ENCODE data around the gene IQSEC1.

IQSEC1 gene

GRCh38 chr3:13013994-13014754 lies 59.1 kb downstream of the IQSEC1 start:
- peak; percentile 61 for DNase-seq

DNA sequence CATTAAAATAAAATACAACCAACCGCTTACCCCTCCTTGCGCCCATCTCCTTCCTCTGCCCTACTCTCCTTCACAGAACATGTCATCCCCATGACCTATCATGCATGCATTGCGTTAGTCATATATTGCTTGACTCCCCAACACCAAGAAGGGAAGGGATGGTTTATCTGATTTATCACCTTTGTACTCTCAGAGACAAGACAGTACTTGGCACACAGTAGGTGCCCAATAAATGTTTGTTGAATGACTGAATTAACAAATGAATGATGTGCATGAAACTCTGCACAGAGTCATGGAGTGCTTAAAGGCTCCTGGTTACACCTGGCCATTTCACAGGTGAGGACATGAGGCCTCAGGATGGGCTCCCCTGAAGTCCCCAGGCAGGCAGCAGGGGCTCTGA lies 59.7 kb downstream of the IQSEC1 start:
- no peak for DNase-seq

DNA sequence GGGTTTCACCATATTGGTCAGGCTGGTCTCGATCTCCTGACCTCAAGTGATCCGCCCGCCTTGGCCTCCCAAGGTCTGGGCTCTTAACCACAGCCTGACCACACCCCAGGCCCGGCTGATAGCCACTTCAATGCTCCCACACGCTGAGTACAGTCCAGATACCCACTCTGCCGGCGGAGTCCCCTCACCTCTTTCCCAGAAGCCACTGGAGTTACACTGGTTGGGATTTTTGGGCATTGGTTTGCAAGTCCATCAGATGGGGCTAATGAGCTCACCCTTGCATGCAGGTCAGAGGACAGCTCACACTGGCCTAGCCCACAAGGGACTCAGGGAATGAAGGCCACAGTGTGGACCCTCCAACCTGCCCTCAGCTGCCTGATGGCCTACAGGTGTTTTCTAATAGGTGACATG lies 60.1 kb downstream of the IQSEC1 start:
- DNase-seq, result no peak

DNA sequence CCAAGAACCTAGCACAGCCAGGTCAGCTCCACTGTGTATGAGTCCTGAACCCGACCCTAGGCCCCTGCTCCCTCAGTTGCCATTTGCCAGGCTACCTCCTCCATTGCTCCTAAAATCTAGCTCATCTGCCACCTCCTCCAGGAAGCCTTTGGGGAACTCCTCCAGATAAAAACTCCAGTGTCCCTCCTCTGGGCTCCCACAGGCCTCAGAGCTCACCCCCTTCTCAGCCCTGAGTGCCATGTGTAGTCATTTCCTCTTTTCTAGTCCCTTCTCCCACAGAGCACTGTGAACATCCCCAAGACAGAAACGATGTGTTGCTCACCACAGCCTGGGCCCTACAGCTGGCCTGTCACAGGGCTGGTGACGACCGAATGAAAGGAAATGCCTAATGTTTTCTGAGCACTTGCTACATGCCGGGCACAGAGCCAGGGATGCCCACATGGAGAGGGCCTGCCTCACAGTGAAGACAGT lies 61.0 kb downstream of the IQSEC1 start:
- DNase-seq, result peak; percentile 64

- peak; percentile 86 for DNase-seq
Observed at GRCh38 chr3:13011573-13012220, 61.5 kb downstream of the IQSEC1 start.

DNA sequence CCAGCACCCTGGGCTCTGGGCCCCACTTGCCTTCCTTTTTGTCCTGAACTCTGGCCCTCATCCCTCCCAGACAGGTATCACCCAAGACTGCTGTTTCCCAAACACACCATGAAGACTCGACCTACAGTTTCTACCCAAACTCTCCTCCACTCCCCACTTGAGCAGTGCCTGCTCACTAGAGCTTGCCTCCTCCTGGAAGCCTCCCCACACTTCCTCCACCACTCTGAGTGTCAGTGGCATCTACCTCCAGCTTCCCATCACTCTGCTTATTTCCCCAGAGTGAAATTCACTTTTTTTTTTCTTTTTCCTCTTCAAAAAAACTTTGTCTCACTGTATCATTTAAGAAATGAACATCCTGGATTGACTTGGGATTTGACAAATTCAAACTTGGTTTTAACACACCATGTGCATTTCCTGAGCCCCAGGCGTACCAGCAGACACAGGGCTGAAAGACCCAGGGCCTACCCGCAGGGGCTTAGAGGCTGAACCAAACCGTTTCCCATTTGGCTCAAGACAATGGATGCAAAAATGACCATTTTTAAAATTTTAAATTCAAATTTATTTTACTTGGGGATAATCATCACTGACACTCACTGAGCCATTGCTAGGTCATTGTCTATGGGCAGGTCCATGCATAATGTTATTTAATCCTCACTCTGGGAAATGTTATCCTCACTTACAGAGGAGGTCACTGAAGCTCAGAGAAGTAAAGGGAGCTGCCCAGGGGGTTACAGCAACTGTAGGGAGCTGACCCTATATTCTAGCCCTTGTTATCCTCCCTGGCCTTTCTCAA lies 62.3 kb downstream of the IQSEC1 start:
- DNase-seq, result no peak

- DNase-seq, result no peak
Observed at GRCh38 chr3:13009946-13010315, 63.3 kb downstream of the IQSEC1 start.

DNA sequence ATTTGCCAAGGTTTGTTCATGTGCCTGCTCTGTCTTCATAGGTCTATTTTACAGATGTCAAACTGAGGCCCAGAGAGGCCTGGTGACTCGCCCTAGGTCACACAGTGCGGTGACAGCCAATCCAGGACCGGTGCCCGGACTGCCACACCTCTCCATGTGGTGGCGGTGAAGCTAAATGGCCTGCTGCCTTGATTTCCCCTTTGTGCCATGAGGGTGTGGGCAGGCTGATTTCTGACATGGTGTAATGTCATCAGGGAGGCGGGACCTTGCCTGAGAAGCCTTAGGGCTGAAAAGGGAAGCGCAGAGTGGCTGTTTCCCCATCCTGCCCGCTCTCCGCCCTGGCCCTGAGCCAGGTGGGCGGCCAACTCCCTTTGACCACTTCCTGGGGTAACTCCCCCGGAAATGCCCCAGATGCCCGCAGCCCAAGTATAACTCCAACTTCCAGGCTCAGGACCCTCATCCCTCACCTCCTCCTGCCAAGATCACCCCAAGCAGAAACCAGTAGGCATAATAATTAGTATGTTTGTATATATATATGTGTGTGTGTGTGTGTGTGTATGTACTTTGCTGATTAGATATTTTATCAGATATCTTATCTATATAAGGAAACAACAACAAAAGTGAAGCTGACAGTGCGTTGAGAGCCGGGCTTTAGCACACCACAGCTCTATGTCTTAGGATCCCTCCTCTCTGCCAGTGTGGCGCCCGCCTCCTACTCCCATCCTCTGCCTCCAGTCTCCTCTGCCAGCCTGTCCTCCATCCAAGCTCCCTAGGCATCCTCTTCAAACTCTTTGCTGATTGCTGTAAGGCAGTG lies 63.9 kb downstream of the IQSEC1 start:
- peak; percentile 58 for DNase-seq

- no peak for DNase-seq
Observed at GRCh38 chr3:13008155-13008995, 64.9 kb downstream of the IQSEC1 start.

DNA sequence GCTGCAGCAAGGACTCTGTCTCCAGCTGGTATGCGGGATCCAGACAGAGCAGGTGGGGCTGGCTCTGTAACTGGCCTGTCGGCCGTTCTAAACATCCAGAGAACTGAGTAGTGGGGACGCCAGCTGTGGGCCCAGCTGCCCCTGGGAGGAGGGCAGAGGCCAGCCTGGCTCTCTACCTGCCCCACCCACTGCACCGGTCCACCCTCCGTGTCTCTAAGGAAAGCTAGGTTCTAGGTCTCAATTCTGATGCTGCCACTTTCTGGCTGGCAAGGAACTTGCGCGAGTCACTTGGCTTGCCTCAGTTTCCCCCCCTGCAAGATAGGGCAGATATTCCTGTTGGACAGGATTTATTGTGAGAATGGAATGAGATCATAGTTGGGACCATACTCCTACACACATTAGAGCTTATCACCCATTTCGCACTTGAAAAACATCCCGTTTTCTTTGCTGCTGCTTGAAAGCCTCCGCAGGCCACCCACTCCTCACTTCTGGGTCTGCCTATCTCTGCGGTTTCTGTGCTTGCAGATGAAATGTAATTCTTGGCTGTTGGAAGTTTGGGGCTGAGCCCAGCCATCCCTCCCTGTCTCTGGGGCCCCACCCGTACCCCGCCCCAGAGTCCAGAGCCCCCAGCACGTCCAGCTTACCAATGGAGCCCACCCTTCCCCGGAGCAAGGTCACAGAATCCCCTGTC lies 65.8 kb downstream of the IQSEC1 start:
- DNase-seq, result no peak

DNA sequence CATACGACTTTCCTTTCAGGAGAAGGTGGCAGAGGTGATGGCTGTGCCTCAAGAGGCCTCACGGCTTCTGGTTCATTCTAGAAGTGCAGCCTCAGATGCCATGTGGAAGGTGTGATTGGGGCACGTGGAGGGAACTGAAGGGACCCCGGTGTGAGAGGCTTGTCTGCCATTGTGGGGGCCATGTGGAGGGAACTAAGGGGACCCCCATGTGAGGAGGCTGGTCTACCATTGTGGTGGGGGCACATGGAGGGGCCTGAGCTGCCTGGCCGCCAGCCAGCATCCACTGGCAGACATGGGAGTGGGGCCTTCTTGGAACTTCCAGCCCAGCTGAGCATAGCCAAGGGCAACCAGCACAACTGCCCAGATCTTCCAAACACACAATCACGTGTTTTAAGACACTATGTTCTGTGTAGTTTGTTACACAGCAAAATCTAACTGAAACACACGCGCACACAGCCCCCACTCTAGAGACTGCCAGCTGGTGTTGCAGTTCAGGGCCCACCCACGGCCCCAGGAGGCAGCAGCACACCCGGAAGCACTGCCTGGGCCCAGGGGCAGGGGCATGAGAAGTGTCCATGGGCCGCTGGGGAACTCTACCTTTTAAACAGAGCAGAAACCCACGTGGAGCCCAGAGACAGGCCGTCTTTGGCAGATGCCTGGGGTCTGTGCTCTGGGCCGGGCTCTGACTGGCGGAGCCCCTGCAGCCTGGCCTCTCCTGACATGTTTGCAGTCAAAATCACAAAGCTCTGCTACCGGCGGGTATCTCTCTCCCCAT lies 66.8 kb downstream of the IQSEC1 start:
- no peak for DNase-seq

GRCh38 chr3:13005301-13005700 lies 67.9 kb downstream of the IQSEC1 start:
- no peak for DNase-seq

GRCh38 chr3:13004376-13004775 lies 68.9 kb downstream of the IQSEC1 start:
- DNase-seq, result no peak

DNA sequence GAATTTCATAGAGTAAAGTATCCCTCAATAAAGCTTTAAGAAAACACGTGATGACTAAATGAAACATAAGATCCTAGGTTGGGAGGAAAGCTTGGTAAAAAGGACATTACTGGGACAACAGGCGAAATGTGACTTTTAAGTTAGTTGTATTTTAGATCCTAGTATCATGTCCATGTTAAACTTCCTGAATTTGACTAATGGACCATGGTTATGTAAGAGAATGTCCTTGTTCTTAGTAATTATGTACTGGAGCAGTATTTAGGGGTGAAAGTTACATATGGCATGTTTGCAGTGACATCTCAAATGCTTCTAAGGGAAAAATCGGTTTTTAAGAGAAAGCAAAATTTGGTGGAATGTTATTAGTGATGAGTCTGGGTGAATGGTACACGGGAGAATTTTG lies 69.6 kb downstream of the IQSEC1 start:
- no peak for DNase-seq

DNA sequence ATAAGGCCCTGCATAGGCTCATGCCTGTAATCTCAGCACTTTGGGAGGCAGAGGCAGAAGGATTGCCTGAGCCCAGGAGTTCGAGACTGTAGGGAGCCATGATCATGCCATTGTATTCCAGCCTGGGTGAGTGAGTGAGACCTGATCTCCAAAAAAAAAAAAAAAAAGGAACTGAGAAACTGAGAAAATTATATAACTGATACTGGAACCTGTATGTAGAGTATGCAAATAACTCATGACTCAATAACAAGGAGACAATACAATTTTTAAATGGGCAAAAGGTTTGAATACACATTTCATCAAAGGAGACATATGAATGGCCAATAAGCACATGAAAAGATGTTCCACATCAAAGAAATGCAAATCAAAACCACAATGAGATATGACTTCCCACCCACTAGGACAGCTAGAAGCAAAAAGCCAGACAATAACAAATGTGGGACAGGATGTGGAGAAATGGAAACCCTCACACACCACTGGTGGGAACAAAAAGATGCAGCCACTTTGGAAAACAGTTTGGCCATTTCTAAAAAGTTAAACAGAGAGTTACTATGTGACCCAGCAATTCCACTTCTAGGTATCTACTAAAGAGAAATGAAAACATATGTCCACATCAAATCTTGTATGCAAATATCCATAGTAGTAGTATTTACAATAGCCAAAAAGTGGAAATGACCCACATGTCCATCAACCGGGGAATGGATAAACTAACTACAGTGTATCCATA lies 70.7 kb downstream of the IQSEC1 start:
- DNase-seq, result no peak

DNA sequence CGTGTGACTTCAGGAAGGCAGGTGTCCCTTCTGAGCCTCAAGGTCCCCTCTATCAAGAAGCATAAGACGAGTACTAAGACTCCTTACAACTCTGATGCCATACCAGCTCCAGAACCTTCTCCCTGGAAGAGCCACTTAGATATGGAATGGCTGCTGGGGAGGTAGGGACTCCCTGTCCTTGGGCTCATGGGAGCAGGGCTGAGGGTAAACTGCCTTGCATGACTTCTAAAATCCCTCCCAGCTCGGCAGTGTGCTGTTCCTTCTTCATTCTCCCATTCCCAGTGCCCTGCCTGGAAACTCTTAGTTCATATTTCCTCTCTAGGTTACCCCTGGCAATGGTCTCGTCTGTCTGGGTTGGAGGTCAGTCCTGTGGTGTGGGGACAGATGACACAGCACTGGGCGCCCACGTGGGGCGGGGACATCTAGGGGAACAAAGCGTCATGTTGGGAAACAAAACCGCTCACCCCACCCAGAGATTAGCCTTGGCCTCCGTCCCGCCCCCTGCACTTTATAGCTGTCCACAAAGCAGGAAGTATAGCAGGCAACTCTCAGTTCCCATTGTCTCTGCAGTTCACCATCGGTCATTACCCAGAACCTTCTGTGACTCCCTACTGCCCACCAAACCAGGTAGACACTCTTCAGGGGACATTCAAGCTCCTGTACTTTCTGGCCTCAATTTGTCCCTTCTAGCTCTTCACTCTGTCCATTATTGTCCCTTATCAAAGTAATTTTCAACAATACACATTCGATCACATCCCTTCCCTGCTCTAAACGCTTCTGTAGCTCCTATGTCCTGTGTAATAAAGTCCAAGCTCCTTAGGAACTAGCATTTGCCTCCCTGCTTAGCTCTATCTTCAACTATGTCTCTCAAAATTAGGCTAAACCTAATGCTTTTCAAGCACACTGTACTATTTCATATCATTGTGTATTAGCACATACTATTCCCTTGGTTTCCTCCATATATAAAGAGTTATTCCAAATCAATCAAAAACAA lies 73.8 kb downstream of the IQSEC1 start:
- no peak for DNase-seq

DNA sequence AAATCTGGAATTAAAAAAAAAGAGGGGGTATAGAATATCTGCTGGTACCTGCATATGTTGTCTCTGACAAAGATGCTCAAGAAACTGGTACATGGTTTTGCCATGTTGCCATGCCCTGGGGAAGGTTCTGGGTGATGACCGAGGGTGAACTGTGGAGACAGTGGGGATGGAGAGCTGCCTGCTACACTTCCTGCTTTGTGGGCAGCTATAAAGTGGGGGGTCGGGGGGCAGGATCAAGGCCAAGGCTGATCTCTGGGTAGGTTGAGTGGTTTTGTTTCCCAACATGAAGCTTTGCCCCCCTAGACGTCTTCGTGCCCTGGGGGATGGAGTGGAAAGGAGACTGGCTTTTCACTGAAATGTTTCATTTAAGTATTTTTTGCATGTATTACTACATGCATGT lies 74.6 kb downstream of the IQSEC1 start:
- no peak for DNase-seq

DNA sequence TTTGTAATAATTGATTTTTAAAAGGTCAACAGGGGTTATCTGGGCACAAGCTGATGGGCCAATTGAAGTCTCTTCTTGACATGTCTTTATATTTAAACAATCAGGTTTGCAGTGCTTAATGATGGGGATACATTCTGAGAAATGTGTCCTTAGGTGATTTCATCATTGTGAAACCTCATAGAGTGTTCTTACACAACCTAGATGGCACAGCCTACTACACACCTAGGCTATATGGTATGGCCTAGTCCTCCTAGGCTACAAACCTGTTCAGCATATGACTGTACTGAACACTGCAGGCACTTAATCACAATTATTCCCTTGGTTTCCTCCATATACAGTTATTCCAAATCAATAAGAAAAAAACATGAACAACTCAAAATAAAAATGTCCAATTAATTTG lies 75.8 kb downstream of the IQSEC1 start:
- no peak for DNase-seq

DNA sequence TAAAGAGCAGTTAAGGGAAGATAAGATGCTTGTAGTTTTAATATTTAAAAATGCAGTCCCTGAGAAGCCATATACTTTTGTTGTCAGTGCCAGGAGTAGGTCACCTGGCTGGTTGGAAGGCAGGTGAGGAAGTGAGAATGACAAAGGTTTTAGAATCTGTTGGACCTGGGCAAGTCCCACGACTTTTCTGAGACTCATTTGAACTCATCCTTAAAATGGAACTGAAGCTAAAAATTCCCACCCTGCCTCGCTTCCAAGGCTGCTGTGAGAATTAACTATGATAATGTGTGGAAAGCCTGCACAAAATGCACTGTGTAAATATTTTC lies 77.1 kb downstream of the IQSEC1 start:
- no peak for DNase-seq

All from activated naive CD4-positive, alpha-beta T cell treated with Interleukin-2 at 50 U/mL for 16 hours (primary cell).